Peyer's patch (tissue), 4 donors: ENCODE results near the gene VTCN1.

Experiments used
- CTCF ChIP-seq, 6 experiments: fragments of 450-650 bp in 4 of 6; fragments of 200-600 bp in 2 of 6; sonication (generic) in 1 of 6; IDR thresholded peaks; one replicate each; pipeline ENCODE4 v1.5.1; 2017 to 2019; ENCODE audit warnings: antibody characterized with exemption in 6 of 6, mild to moderate bottlenecking in 3 of 6, moderate library complexity in 1 of 6
- POLR2A ChIP-seq, 2 donors: fragments of 450-650 bp; IDR thresholded peaks; one replicate each; pipeline ENCODE4 v1.5.1; 2017; ENCODE audit warnings: antibody characterized with exemption in 2 of 2, mild to moderate bottlenecking in 2 of 2, moderate library complexity in 2 of 2

- TF ChIP-seq POLR2A (IDR thresholded peaks at IDR 0.05): no peak
- no peak for TF ChIP-seq CTCF (IDR thresholded peaks at IDR 0.05)
Observed at GRCh38 chr1:117173691-117174090, 37.0 kb downstream of the VTCN1 start.
